ENCODE data around the gene NTSR2. TPM values are rescaled to one million over a fixed set of nuclear protein-coding genes. Genes with fewer than 3 reads are reported as not detected.

The NTSR2 gene
- total and polyA plus RNA-seq, 2 of the 8 experiments (the other 6 are each of a cell fraction or from before 2014, with no cell fraction given), result 0.05 TPM; not detected in 1

DNA sequence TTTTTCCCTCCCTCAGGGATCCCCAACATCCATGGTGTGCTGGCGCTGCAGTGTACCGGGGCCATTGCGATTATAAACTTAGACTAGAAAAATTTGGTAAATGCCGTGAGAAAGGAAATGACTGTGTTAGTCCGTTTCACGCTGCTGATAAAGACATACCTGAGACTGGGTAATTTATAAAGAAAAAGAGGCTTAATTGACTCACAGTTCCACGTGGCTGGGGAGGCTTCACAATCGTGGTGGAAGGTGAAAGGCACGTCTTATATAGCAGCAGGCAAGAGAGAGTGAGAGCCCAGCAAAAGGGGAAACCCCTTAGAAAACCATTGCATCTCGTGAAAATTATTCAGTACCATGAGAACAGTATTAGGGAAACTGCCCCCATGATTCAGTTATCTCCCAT is 44.3 kb downstream of the NTSR2 start (continued):
- TF ChIP-seq, protein P1, sequence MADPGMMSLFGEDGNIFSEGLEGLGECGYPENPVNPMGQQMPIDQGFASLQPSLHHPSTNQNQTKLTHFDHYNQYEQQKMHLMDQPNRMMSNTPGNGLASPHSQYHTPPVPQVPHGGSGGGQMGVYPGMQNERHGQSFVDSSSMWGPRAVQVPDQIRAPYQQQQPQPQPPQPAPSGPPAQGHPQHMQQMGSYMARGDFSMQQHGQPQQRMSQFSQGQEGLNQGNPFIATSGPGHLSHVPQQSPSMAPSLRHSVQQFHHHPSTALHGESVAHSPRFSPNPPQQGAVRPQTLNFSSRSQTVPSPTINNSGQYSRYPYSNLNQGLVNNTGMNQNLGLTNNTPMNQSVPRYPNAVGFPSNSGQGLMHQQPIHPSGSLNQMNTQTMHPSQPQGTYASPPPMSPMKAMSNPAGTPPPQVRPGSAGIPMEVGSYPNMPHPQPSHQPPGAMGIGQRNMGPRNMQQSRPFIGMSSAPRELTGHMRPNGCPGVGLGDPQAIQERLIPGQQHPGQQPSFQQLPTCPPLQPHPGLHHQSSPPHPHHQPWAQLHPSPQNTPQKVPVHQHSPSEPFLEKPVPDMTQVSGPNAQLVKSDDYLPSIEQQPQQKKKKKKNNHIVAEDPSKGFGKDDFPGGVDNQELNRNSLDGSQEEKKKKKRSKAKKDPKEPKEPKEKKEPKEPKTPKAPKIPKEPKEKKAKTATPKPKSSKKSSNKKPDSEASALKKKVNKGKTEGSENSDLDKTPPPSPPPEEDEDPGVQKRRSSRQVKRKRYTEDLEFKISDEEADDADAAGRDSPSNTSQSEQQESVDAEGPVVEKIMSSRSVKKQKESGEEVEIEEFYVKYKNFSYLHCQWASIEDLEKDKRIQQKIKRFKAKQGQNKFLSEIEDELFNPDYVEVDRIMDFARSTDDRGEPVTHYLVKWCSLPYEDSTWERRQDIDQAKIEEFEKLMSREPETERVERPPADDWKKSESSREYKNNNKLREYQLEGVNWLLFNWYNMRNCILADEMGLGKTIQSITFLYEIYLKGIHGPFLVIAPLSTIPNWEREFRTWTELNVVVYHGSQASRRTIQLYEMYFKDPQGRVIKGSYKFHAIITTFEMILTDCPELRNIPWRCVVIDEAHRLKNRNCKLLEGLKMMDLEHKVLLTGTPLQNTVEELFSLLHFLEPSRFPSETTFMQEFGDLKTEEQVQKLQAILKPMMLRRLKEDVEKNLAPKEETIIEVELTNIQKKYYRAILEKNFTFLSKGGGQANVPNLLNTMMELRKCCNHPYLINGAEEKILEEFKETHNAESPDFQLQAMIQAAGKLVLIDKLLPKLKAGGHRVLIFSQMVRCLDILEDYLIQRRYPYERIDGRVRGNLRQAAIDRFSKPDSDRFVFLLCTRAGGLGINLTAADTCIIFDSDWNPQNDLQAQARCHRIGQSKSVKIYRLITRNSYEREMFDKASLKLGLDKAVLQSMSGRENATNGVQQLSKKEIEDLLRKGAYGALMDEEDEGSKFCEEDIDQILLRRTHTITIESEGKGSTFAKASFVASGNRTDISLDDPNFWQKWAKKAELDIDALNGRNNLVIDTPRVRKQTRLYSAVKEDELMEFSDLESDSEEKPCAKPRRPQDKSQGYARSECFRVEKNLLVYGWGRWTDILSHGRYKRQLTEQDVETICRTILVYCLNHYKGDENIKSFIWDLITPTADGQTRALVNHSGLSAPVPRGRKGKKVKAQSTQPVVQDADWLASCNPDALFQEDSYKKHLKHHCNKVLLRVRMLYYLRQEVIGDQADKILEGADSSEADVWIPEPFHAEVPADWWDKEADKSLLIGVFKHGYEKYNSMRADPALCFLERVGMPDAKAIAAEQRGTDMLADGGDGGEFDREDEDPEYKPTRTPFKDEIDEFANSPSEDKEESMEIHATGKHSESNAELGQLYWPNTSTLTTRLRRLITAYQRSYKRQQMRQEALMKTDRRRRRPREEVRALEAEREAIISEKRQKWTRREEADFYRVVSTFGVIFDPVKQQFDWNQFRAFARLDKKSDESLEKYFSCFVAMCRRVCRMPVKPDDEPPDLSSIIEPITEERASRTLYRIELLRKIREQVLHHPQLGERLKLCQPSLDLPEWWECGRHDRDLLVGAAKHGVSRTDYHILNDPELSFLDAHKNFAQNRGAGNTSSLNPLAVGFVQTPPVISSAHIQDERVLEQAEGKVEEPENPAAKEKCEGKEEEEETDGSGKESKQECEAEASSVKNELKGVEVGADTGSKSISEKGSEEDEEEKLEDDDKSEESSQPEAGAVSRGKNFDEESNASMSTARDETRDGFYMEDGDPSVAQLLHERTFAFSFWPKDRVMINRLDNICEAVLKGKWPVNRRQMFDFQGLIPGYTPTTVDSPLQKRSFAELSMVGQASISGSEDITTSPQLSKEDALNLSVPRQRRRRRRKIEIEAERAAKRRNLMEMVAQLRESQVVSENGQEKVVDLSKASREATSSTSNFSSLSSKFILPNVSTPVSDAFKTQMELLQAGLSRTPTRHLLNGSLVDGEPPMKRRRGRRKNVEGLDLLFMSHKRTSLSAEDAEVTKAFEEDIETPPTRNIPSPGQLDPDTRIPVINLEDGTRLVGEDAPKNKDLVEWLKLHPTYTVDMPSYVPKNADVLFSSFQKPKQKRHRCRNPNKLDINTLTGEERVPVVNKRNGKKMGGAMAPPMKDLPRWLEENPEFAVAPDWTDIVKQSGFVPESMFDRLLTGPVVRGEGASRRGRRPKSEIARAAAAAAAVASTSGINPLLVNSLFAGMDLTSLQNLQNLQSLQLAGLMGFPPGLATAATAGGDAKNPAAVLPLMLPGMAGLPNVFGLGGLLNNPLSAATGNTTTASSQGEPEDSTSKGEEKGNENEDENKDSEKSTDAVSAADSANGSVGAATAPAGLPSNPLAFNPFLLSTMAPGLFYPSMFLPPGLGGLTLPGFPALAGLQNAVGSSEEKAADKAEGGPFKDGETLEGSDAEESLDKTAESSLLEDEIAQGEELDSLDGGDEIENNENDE (IDR thresholded peaks at IDR 0.05; ENCODE audit: insufficient replicate concordance, low read length), result no peak
- no peak for TF ChIP-seq SAP30 (IDR thresholded peaks at IDR 0.05; ENCODE audit: insufficient read depth, insufficient replicate concordance, low read length)
- TF ChIP-seq KDM4A (IDR thresholded peaks at IDR 0.05; ENCODE audit: low read depth, low read length, severe bottlenecking), result no peak
